ENCODE data around the gene ZNF33B.
"Not testable (repeated sequence)": the region's sequence is repeated elsewhere in the genome, so short reads cannot be mapped to it uniquely, and the experiment has no call there.

Gene ZNF33B

DNA sequence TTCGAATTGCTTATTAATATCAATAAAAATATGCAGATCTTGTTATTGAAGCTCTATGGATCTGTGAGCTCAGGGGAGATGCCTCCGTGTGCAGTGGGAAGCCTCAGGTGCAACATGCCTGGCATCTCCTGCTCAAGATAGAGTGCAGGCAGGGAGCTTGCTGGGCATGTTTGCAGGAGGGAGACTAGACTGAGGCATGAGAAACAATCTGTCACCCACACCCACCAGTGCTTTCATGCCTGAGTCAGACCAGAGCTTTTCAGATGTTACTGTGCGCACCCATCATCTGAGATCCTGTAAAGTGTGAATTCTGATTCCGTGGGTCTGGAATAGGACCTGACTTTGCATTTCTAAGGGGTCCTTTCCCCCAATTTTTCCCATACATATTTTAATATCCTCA lies 62.0 kb downstream of the ZNF33B start:
- H3K4me3 ChIP-seq (ENCODE audit: low read depth in 1 of 2, low read length in 2 of 2): no peak overlapping the region
- no peaks in the 10 kb centered on the region for H3K4me1 ChIP-seq (ENCODE audit: control insufficient read depth in 1 of 2, insufficient read depth in 2 of 2, low read length in 2 of 2)
- no peak overlapping the region for H3K9ac ChIP-seq (ENCODE audit: low read depth in 1 of 2, low read length in 2 of 2)
- H3K27me3 ChIP-seq (ENCODE audit: control insufficient read depth in 1 of 2, insufficient read depth in 2 of 2, low read length in 2 of 2): no peaks in the 10 kb centered on the region
- no peaks in the 10 kb centered on the region for H3K36me3 ChIP-seq (ENCODE audit: control insufficient read depth in 1 of 2, insufficient read depth in 2 of 2, low read length in 2 of 2)
- no peaks in the 10 kb centered on the region for H3K9me3 ChIP-seq (ENCODE audit: control insufficient read depth in 1 of 2, low read length in 2 of 2)
- no peak overlapping the region for H3K27ac ChIP-seq (ENCODE audit: low read depth, low read length)

DNA sequence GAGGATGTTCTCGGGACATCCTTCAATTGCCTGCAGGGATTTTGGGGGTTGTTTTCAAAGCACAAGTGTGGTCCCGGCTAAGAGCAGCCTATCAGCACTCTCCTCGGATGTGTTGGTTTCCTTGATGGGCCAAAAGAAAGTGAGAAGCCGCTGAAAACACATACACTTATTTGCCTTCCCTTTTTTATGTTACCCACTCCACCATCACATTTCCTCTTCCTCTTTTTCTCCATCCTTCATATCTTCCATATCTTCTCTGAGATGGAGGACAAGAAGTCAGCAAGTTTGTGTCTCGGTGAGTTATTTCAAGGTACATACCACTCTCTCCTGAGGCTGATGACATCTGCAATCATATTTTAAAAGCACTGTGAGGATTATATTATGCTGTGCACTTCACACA lies 64.0 kb downstream of the ZNF33B start:
- no peaks in the 10 kb centered on the region for H3K4me1 ChIP-seq (ENCODE audit: control insufficient read depth in 1 of 2, insufficient read depth in 2 of 2, low read length in 2 of 2)
- no peaks in the 10 kb centered on the region for H3K36me3 ChIP-seq (ENCODE audit: control insufficient read depth in 1 of 2, insufficient read depth in 2 of 2, low read length in 2 of 2)
- no peaks in the 10 kb centered on the region for H3K9me3 ChIP-seq (ENCODE audit: control insufficient read depth in 1 of 2, low read length in 2 of 2)
- H3K27ac ChIP-seq (ENCODE audit: low read depth, low read length): no peak overlapping the region
- no peak overlapping the region for H3K4me3 ChIP-seq (ENCODE audit: low read depth in 1 of 2, low read length in 2 of 2)
- H3K9ac ChIP-seq (ENCODE audit: low read depth in 1 of 2, low read length in 2 of 2): no peak overlapping the region
- no peaks in the 10 kb centered on the region for H3K27me3 ChIP-seq (ENCODE audit: control insufficient read depth in 1 of 2, insufficient read depth in 2 of 2, low read length in 2 of 2)

DNA sequence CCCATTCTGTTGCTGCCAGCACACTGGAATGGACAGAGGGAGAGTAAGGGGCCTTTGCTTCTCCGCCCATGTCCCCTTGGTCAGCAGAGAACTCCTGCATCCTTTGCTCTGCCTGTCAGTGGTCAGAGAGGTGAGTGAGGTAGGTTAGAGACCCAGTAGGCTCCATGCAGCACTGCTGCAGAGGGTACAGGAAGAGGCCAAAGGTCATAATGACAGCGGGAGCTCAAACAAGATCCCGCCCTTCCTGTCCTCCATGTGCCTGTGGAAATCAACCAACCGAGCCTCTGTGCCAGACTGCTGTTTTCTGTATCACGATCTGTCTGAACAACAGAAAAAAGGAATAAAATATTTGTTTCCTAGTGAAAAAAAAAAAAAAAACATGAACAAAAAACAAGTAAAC lies 81.4 kb downstream of the ZNF33B start:
- Histone ChIP-seq H3K27ac (ENCODE audit: low read depth, low read length) (no peak overlapping the region), H3K36me3 (ENCODE audit: control insufficient read depth in 1 of 2, insufficient read depth in 2 of 2, low read length in 2 of 2) (no peaks in the 10 kb centered on the region), H3K4me3 (ENCODE audit: low read depth in 1 of 2, low read length in 2 of 2) (no peak overlapping the region), H3K4me1 (ENCODE audit: control insufficient read depth in 1 of 2, insufficient read depth in 2 of 2, low read length in 2 of 2) (peaks cover 2 to 5% of the 10 kb centered on the region in 2 donors), H3K9me3 (ENCODE audit: control insufficient read depth in 1 of 2, low read length in 2 of 2) (no peaks in the 10 kb centered on the region), H3K27me3 (ENCODE audit: control insufficient read depth in 1 of 2, insufficient read depth in 2 of 2, low read length in 2 of 2) (no peaks in the 10 kb centered on the region), H3K9ac (ENCODE audit: low read depth in 1 of 2, low read length in 2 of 2) (no peak overlapping the region)

DNA sequence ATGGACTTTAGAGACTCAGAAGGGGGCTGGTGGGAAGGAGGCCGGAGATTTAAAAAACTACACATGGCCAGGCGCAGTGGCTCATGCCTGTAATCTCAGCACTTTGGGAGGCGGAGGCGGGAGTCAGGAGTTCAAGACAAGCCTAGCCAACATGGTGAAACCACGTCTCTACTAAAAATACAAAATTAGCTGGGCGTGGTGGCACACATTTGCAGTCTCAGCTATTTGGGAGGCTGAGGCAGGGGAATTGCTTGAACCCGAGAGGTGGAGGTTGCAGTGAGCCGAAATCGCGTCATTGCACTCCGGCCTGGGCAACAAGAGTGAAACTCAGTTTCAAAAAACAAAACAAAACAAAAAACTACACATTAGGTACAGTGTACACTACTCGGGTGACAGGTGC lies 84.8 kb downstream of the ZNF33B start:
- not testable (repeated sequence) for H3K9ac ChIP-seq (ENCODE audit: low read depth in 1 of 2, low read length in 2 of 2); H3K9me3 ChIP-seq (ENCODE audit: control insufficient read depth in 1 of 2, low read length in 2 of 2); H3K27ac ChIP-seq (ENCODE audit: low read depth, low read length); H3K27me3 ChIP-seq (ENCODE audit: control insufficient read depth in 1 of 2, insufficient read depth in 2 of 2, low read length in 2 of 2); H3K36me3 ChIP-seq (ENCODE audit: control insufficient read depth in 1 of 2, insufficient read depth in 2 of 2, low read length in 2 of 2)
- H3K4me1 ChIP-seq (ENCODE audit: control insufficient read depth in 1 of 2, insufficient read depth in 2 of 2, low read length in 2 of 2): peaks cover 13% of the 10 kb centered on the region in 2 donors
- H3K4me3 ChIP-seq (ENCODE audit: low read depth in 1 of 2, low read length in 2 of 2): peak overlapping the region in 1 of 2 donors; percentile 97

DNA sequence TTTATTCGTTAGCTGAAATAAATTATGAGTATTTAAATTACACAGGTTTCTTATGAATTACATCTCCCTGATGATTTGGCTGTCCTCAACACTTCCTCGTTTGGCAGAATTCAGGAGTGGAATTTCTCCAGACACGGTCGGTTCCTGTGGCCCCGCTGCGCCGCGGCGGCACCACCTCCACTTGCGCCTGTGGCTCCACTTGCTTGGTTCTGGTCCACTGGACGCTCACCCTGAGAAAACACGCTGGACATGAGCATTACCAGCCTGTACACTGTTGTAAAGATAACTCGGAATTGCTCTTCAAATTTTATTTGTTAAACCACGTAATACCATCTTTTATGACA lies 85.3 kb downstream of the ZNF33B start:
- Histone ChIP-seq H3K9ac (ENCODE audit: low read depth in 1 of 2, low read length in 2 of 2) (peak overlapping the region; percentile 64 to 71), H3K27ac (ENCODE audit: low read depth, low read length) (no peak overlapping the region), H3K36me3 (ENCODE audit: control insufficient read depth in 1 of 2, insufficient read depth in 2 of 2, low read length in 2 of 2) (peaks cover 0 to 3% of the 10 kb centered on the region in 2 donors), H3K9me3 (ENCODE audit: control insufficient read depth in 1 of 2, low read length in 2 of 2) (no peaks in the 10 kb centered on the region), H3K4me3 (ENCODE audit: low read depth in 1 of 2, low read length in 2 of 2) (peak overlapping the region; percentile 96 to 97), H3K27me3 (ENCODE audit: control insufficient read depth in 1 of 2, insufficient read depth in 2 of 2, low read length in 2 of 2) (no peaks in the 10 kb centered on the region), H3K4me1 (ENCODE audit: control insufficient read depth in 1 of 2, insufficient read depth in 2 of 2, low read length in 2 of 2) (peaks cover 13% of the 10 kb centered on the region in 2 donors)

DNA sequence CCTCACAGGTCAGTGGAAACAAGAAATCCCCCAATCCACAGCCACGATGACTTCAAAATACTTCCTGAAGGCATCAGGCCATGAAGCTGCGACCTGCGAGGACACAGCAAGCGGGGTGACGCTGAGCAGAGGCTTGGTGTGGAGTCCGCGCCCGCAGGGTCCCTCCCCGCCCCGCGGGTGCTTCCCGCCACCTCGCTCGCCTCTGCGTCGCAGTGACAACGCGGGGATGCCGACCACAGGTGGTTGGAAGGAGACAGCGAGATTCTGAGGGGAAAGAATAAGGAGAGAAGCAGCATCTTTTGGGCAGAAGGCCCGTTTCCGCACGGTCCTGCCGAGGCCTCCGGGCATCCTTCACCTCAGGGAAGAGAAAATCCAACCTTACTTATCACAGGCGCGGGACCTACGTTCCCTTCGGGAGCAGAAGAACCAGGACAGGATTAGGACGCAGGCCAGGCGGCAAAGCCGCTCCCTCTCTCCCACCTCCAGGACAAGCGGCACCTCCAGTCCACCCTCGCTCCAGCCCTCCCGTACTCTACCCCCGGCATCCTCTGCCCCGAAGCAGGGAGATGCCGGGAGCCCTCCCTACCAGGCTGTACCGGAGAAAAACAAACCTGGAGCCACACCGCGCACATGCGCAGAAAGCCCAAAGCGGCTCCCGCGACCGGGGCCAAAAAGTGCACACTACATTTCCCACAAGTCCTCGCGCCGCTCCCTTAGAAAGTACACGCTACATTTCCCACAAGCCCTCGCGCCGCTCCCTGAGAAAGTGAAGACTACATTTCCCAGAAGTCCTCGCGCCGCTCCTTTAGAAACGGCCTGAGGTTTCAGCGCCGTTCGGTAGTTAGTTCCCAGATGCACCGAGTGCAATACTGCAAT lies 85.9 kb downstream of the ZNF33B start:
- no peaks in the 10 kb centered on the region for H3K9me3 ChIP-seq (ENCODE audit: control insufficient read depth in 1 of 2, low read length in 2 of 2)
- H3K4me1 ChIP-seq (ENCODE audit: control insufficient read depth in 1 of 2, insufficient read depth in 2 of 2, low read length in 2 of 2): peaks cover 13% of the 10 kb centered on the region in 2 donors
- peak overlapping the region; percentile 96 to 97 for H3K4me3 ChIP-seq (ENCODE audit: low read depth in 1 of 2, low read length in 2 of 2)
- H3K36me3 ChIP-seq (ENCODE audit: control insufficient read depth in 1 of 2, insufficient read depth in 2 of 2, low read length in 2 of 2): peaks cover 0 to 3% of the 10 kb centered on the region in 2 donors
- no peak overlapping the region for H3K27ac ChIP-seq (ENCODE audit: low read depth, low read length)
- peak overlapping the region; percentile 64 to 90 for H3K9ac ChIP-seq (ENCODE audit: low read depth in 1 of 2, low read length in 2 of 2)
- H3K27me3 ChIP-seq (ENCODE audit: control insufficient read depth in 1 of 2, insufficient read depth in 2 of 2, low read length in 2 of 2): no peaks in the 10 kb centered on the region

DNA sequence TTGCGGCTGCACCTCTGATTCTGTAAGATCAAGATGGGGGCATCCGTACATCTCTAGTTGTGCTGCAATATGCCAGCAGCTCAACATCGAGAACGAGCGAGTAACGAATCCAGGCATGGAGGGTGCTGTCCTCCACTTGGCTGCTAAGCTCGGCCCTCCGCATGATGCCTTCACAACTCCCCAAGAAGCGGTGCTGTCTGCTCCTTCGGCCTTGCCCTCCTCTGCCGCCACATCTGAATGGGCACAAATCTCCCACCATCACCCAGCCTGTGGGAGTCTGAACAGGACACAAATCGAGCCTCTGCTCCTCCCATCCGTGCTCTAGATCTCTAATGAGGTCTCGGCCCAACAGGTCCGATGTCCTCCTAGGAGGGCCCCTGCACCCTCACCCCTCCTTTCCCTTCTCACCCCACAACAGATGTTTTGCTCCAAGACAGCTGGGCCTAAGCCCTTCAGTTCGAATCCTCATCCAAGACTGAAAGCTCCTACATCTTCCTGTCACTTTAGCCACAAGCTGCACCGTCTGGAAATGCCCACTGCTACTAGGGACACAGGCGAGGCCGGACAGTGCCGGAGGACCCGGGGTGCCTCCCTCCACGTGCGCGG lies 86.7 kb downstream of the ZNF33B start:
- peak overlapping the region; percentile 58 to 90 for H3K9ac ChIP-seq (ENCODE audit: low read depth in 1 of 2, low read length in 2 of 2)
- H3K4me3 ChIP-seq (ENCODE audit: low read depth in 1 of 2, low read length in 2 of 2): peak overlapping the region; percentile 96 to 97
- no peak overlapping the region for H3K27ac ChIP-seq (ENCODE audit: low read depth, low read length)
- no peaks in the 10 kb centered on the region for H3K9me3 ChIP-seq (ENCODE audit: control insufficient read depth in 1 of 2, low read length in 2 of 2)
- peaks cover 0 to 3% of the 10 kb centered on the region in 2 donors for H3K36me3 ChIP-seq (ENCODE audit: control insufficient read depth in 1 of 2, insufficient read depth in 2 of 2, low read length in 2 of 2)
- no peaks in the 10 kb centered on the region for H3K27me3 ChIP-seq (ENCODE audit: control insufficient read depth in 1 of 2, insufficient read depth in 2 of 2, low read length in 2 of 2)
- peaks cover 13% of the 10 kb centered on the region in 2 donors for H3K4me1 ChIP-seq (ENCODE audit: control insufficient read depth in 1 of 2, insufficient read depth in 2 of 2, low read length in 2 of 2)

DNA sequence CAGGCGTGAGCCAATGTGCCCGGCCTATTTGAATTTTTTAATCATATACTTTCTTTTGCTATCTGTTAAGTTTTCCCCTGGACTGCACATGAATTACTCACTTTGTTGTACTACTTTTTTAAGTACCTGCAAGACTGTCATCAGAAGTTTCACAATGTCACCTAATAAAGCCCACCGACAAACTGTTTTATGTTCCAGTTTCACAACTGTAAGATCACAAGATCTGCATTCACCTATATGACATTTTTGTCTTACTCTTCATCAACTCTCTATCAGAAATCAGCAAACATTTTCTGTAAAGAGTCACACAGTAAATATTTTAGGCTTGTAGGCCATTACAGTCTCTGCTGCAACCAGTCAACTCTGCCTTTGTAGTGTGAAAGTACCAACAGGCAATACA lies 88.5 kb downstream of the ZNF33B start:
- Histone ChIP-seq H3K36me3 (ENCODE audit: control insufficient read depth in 1 of 2, insufficient read depth in 2 of 2, low read length in 2 of 2) (peaks cover 0 to 3% of the 10 kb centered on the region in 2 donors), H3K4me3 (ENCODE audit: low read depth in 1 of 2, low read length in 2 of 2) (no peak overlapping the region), H3K27ac (ENCODE audit: low read depth, low read length) (no peak overlapping the region), H3K9me3 (ENCODE audit: control insufficient read depth in 1 of 2, low read length in 2 of 2) (peaks cover 0 to 7% of the 10 kb centered on the region in 2 donors), H3K27me3 (ENCODE audit: control insufficient read depth in 1 of 2, insufficient read depth in 2 of 2, low read length in 2 of 2) (no peaks in the 10 kb centered on the region), H3K9ac (ENCODE audit: low read depth in 1 of 2, low read length in 2 of 2) (no peak overlapping the region), H3K4me1 (ENCODE audit: control insufficient read depth in 1 of 2, insufficient read depth in 2 of 2, low read length in 2 of 2) (peaks cover 13% of the 10 kb centered on the region in 2 donors)

DNA sequence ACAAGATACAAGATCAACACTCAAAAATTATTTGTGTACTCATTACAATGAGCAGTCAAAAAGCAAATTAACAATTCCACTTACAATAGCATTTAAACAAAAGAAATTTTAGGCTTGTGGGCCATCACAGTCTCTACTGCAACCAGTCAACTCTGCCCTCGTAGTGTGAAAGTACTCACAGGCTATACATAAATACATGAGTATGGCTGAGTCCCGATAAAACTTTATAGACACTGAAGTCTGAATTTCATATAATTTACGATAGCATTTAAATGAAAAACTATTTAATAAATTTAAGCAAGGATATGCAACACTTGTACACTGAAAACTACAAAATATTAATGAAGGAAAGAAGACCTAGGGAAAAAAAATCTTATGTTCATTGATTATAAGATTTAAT lies 90.1 kb downstream of the ZNF33B start:
- no peak overlapping the region for H3K4me3 ChIP-seq (ENCODE audit: low read depth in 1 of 2, low read length in 2 of 2)
- H3K27ac ChIP-seq (ENCODE audit: low read depth, low read length): no peak overlapping the region

DNA sequence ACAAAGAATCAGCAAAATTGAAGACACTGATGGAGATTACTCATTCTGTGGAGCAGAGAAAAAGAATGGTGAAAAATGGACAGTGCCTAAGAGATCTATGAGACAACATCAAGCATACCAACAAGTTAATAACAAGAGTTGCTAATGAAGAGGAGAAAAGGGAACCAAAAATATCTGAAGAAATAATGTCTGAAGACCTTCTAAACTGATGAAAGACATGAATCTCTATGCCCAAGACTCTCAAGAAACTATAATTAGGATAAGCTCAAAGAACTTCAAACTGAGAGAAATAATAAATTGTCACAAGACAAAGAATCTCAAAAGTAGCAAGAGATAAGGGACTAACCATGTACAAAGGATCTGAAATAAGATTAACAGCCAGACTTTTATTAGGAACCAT lies 93.4 kb downstream of the ZNF33B start:
- peaks cover 0 to 4% of the 10 kb centered on the region in 2 donors for H3K36me3 ChIP-seq (ENCODE audit: control insufficient read depth in 1 of 2, insufficient read depth in 2 of 2, low read length in 2 of 2)
- no peak overlapping the region for H3K27ac ChIP-seq (ENCODE audit: low read depth, low read length)
- H3K4me3 ChIP-seq (ENCODE audit: low read depth in 1 of 2, low read length in 2 of 2): no peak overlapping the region
- no peaks in the 10 kb centered on the region for H3K4me1 ChIP-seq (ENCODE audit: control insufficient read depth in 1 of 2, insufficient read depth in 2 of 2, low read length in 2 of 2)
- H3K9me3 ChIP-seq (ENCODE audit: control insufficient read depth in 1 of 2, low read length in 2 of 2): peaks cover 6 to 40% of the 10 kb centered on the region in 2 donors
- H3K9ac ChIP-seq (ENCODE audit: low read depth in 1 of 2, low read length in 2 of 2): no peak overlapping the region
- H3K27me3 ChIP-seq (ENCODE audit: control insufficient read depth in 1 of 2, insufficient read depth in 2 of 2, low read length in 2 of 2): no peaks in the 10 kb centered on the region

More for the DNA sequence above, 90.1 kb downstream of the ZNF33B start:
- Histone ChIP-seq H3K9me3 (ENCODE audit: control insufficient read depth in 1 of 2, low read length in 2 of 2) (peaks cover 0 to 14% of the 10 kb centered on the region in 2 donors), H3K9ac (ENCODE audit: low read depth in 1 of 2, low read length in 2 of 2) (no peak overlapping the region), H3K36me3 (ENCODE audit: control insufficient read depth in 1 of 2, insufficient read depth in 2 of 2, low read length in 2 of 2) (peaks cover 0 to 3% of the 10 kb centered on the region in 2 donors), H3K4me1 (ENCODE audit: control insufficient read depth in 1 of 2, insufficient read depth in 2 of 2, low read length in 2 of 2) (peaks cover 13% of the 10 kb centered on the region in 2 donors), H3K27me3 (ENCODE audit: control insufficient read depth in 1 of 2, insufficient read depth in 2 of 2, low read length in 2 of 2) (no peaks in the 10 kb centered on the region)
